ENCODE results near the gene DZIP1. TPM values are rescaled to one million over a fixed set of nuclear protein-coding genes. Genes with fewer than 3 reads are reported as not detected.

The DZIP1 gene
- total and polyA plus RNA-seq, 2 of the 8 experiments (the other 6 are each of a cell fraction or from before 2014, with no cell fraction given) = 7.6 to 24.6 TPM

DNA sequence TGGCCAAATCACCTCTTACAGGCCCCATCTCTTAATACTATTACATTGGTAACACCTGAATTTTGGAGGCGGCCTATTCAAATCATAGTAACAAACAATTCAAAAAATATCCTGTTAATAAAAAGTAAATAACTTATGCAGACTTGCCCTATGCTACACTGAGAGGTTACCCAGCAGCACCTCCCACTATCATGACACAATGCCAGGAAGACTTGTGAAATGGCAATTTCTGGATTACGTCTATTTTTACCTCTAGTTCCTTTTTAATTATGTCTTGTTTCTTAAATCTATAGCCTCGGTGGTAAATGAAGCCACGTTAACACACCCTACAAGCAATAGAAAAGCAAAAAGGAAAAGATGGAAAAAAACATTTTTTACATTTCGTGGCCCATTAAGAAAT is 6.2 kb upstream of the DZIP1 start:
- FAIRE-seq = no peak
- POLR2A ChIA-PET (ENCODE audit: partially characterized antibody) = no interaction called here

More for the DNA sequence above, 6.2 kb upstream of the DZIP1 start:
- no peak for TF ChIP-seq ZNF274 (IDR thresholded peaks at IDR 0.05; ENCODE audit: borderline replicate concordance, extremely low read depth, low read length)
- TF ChIP-seq MAFK (IDR thresholded peaks at IDR 0.05; ENCODE audit: low read depth, low read length) = no peak
- no peak for TF ChIP-seq CHD1 (IDR thresholded peaks at IDR 0.05; ENCODE audit: low read depth, low read length)
- no peak for TF ChIP-seq FOSL1 (IDR thresholded peaks at IDR 0.05; ENCODE audit: insufficient read depth, low read depth, low read length)
- TF ChIP-seq, protein P1, sequence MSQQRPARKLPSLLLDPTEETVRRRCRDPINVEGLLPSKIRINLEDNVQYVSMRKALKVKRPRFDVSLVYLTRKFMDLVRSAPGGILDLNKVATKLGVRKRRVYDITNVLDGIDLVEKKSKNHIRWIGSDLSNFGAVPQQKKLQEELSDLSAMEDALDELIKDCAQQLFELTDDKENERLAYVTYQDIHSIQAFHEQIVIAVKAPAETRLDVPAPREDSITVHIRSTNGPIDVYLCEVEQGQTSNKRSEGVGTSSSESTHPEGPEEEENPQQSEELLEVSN (IDR thresholded peaks at IDR 0.05) = no peak
- TF ChIP-seq SP4 (IDR thresholded peaks at IDR 0.05; ENCODE audit: low read length) = no peak
- no peak for TF ChIP-seq TCF12 (IDR thresholded peaks at IDR 0.05; ENCODE audit: low read depth, low read length)
- TF ChIP-seq POLR2A (IDR thresholded peaks at IDR 0.05; ENCODE audit: control extremely low read depth in 1 of 2, low read depth in 2 of 2, low read length in 2 of 2) = no peak
- no peak for TF ChIP-seq YY1 (IDR thresholded peaks at IDR 0.05; ENCODE audit: low read depth, low read length)
- TF ChIP-seq, protein P2, sequence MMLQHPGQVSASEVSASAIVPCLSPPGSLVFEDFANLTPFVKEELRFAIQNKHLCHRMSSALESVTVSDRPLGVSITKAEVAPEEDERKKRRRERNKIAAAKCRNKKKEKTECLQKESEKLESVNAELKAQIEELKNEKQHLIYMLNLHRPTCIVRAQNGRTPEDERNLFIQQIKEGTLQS (IDR thresholded peaks at IDR 0.05; ENCODE audit: insufficient read depth, low read depth, low read length) = no peak
- no peak for TF ChIP-seq KDM4A (IDR thresholded peaks at IDR 0.05; ENCODE audit: low read depth, low read length, severe bottlenecking)
- H3K4me1 ChIP-seq (replicated peaks in 1 of 4; ENCODE audit: control insufficient read depth in 3 of 4, insufficient read depth in 4 of 4, low read length in 3 of 4) = 0 out of 7 replicates have a peak, but pooled peaks cover 0 to 4% (median 0%) of the 10 kb centered on the region in 4 experiments
- no peak overlapping the region for H2BK120ac ChIP-seq (replicated peaks; ENCODE audit: low read depth, low read length)
- no peak overlapping the region for H2BK15ac ChIP-seq (ENCODE audit: low read length)
- no peak overlapping the region for H2BK5ac ChIP-seq (ENCODE audit: low read depth, low read length)
- H3K4ac ChIP-seq (replicated peaks; ENCODE audit: insufficient read length, low read depth, low read length) = no peak overlapping the region
- no peak overlapping the region for H2BK12ac ChIP-seq (ENCODE audit: low read depth, low read length)
- no peak overlapping the region for H3K14ac ChIP-seq (ENCODE audit: insufficient read length)
- H3K79me1 ChIP-seq (ENCODE audit: low read depth, low read length) = no peaks in the 10 kb centered on the region
- H3K27me3 ChIP-seq (replicated peaks in 1 of 4; ENCODE audit: control insufficient read depth in 3 of 4, extremely low read depth in 1 of 4, insufficient read depth in 3 of 4, low read length in 3 of 4) = no peaks in the 10 kb centered on the region
- no peak overlapping the region for H2AFZ ChIP-seq (ENCODE audit: low read length)
- DNase-seq (ENCODE audit: low read depth in 1 of 2, low spot score in 2 of 2) = no peak
- H3K56ac ChIP-seq (replicated peaks; ENCODE audit: insufficient read length, low read depth, low read length) = no peak overlapping the region
- no peak overlapping the region for H3K9ac ChIP-seq (replicated peaks in 1 of 4; ENCODE audit: extremely low read depth in 1 of 4, low read depth in 3 of 4, low read length in 3 of 4)
- H3K23me2 ChIP-seq (ENCODE audit: low read depth, low read length) = no peaks in the 10 kb centered on the region
- no peak overlapping the region for H3K4me3 ChIP-seq (ENCODE audit: extremely low read depth in 1 of 4, insufficient read depth in 2 of 4, low read depth in 3 of 4, low read length in 4 of 4)
- no peaks in the 10 kb centered on the region for H3K36me3 ChIP-seq (ENCODE audit: control insufficient read depth in 2 of 4, insufficient read depth in 4 of 4, low read length in 3 of 4)
- 0 out of 4 replicates have a peak, but pooled peaks cover 0 to 4% of the 10 kb centered on the region in 2 experiments for H3K9me3 ChIP-seq (ENCODE audit: insufficient read depth in 2 of 2, low read depth in 1 of 2, low read length in 1 of 2)
- no peak overlapping the region for H3K4me2 ChIP-seq (ENCODE audit: insufficient read depth in 1 of 2, low read depth in 2 of 2, low read length in 2 of 2)
- H2AK5ac ChIP-seq (ENCODE audit: low read depth, low read length) = no peak overlapping the region
- CTCF ChIA-PET (ENCODE audit: partially characterized antibody) = interaction anchor here (0.5 kb wide), 1 partner anchor 18 kb away, joined by 3 read pairs; no protein-coding TSS in a partner anchor
- no peak overlapping the region for H3K18ac ChIP-seq (ENCODE audit: extremely low read depth, low read length)
- no peak overlapping the region for H4K5ac ChIP-seq (ENCODE audit: insufficient read length, low read depth, low read length)
- no peak overlapping the region for H4K91ac ChIP-seq (replicated peaks; ENCODE audit: insufficient read length, low read length)
- no peak overlapping the region for H2BK20ac ChIP-seq (ENCODE audit: low read length)
- H4K20me1 ChIP-seq (replicated peaks in 1 of 2; ENCODE audit: control insufficient read depth in 1 of 2, insufficient read depth in 2 of 2, low read length in 2 of 2) = no peaks in the 10 kb centered on the region
- H3K23ac ChIP-seq (ENCODE audit: insufficient read length) = no peak overlapping the region
- no peak overlapping the region for H3K27ac ChIP-seq (ENCODE audit: low read depth, low read length)
- WGBS, 2 experiments (ENCODE audit: extremely low coverage in 1 of 2, insufficient coverage in 1 of 2, insufficient read length in 1 of 2, insufficient replicate concordance in 2 of 2, low coverage in 1 of 2, low lambda C conversion rate in 2 of 2, missing lambda C conversion rate in 1 of 2) = 91% methylated on average over 5 of the region's 5 CpGs; no CpG with 5 or more reads in 1 of the 2 experiments
- no peaks in the 10 kb centered on the region for H3K79me2 ChIP-seq (ENCODE audit: control insufficient read depth in 1 of 2, insufficient read depth in 2 of 2, low read length in 2 of 2)
- H4K8ac ChIP-seq (ENCODE audit: extremely low read depth, insufficient read depth, low read length) = no peak overlapping the region

All from H1 (cell line).